Stimulated activated CD8-positive, alpha-beta memory T cell treated with anti-CD3 and anti-CD28 coated beads, Interleukin-7, amount 100 ng/mL, for 48 hours (primary cell): Measurements from ENCODE around the gene FOXD3.
A peak's percentile ranks its signal among the peaks of the same experiment; 100 is the strongest.

Experiments used
- DNase-seq, 2 donors: peaks; one replicate each; pipeline ENCODE4 v3.0.0-alpha.2; 2020; ENCODE audit warnings: low read depth in 1 of 2; ENCODE audit errors: extremely low read depth in 1 of 2

The FOXD3 gene

DNA sequence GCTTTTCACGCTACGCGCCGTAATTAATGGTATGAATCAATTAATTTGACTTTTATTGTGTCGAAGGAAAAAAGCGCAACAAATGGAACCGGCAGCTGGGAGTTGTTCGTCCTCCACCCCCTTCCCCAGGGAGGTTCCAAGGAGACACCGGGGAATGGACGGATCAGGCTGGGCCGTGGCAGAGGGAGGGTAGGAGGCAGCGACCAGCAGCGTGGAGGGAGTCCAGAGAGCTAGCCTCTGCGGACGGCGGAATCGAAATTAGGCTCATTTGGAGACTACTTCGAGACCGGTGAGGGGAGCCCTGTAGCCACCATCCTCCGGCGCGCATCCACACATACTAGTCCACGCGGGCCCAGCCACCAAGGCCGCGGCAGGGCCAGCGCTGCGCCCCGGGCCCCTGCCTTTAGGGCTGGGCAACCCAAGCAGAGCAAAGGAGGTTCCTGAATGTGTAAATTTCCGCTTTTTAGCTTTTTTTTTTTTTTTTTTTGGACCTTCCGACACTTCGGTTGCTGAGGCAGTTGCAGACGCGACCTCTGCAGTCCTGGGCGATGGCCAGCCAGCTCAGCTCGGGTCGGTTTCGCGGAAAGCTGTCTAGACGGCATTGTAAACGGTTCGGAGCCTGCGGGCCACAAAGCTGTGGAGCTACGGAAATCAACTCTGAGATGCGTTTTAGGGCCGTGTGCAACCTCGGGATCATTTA is 2.2 kb upstream of the FOXD3 start:
- DNase-seq = no peak

GRCh38 chr1:63321066-63321784 is 1.1 kb upstream of the FOXD3 start:
- DNase-seq = no peak

GRCh38 chr1:63321785-63322113 is 618 bp upstream of the FOXD3 start:
- DNase-seq = no peak

DNA sequence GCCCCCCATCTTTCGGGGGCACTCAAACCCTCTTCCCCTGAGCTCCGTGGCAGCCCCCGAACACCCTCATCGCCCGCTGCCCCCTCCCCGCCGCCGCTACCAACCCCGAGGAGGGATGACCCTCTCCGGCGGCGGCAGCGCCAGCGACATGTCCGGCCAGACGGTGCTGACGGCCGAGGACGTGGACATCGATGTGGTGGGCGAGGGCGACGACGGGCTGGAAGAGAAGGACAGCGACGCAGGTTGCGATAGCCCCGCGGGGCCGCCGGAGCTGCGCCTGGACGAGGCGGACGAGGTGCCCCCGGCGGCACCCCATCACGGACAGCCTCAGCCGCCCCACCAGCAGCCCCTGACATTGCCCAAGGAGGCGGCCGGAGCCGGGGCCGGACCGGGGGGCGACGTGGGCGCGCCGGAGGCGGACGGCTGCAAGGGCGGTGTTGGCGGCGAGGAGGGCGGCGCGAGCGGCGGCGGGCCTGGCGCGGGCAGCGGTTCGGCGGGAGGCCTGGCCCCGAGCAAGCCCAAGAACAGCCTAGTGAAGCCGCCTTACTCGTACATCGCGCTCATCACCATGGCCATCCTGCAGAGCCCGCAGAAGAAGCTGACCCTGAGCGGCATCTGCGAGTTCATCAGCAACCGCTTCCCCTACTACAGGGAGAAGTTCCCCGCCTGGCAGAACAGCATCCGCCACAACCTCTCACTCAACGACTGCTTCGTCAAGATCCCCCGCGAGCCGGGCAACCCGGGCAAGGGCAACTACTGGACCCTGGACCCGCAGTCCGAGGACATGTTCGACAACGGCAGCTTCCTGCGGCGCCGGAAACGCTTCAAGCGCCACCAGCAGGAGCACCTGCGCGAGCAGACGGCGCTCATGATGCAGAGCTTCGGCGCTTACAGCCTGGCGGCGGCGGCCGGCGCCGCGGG is 837 bp downstream of the FOXD3 start:
- no peak for DNase-seq

DNA sequence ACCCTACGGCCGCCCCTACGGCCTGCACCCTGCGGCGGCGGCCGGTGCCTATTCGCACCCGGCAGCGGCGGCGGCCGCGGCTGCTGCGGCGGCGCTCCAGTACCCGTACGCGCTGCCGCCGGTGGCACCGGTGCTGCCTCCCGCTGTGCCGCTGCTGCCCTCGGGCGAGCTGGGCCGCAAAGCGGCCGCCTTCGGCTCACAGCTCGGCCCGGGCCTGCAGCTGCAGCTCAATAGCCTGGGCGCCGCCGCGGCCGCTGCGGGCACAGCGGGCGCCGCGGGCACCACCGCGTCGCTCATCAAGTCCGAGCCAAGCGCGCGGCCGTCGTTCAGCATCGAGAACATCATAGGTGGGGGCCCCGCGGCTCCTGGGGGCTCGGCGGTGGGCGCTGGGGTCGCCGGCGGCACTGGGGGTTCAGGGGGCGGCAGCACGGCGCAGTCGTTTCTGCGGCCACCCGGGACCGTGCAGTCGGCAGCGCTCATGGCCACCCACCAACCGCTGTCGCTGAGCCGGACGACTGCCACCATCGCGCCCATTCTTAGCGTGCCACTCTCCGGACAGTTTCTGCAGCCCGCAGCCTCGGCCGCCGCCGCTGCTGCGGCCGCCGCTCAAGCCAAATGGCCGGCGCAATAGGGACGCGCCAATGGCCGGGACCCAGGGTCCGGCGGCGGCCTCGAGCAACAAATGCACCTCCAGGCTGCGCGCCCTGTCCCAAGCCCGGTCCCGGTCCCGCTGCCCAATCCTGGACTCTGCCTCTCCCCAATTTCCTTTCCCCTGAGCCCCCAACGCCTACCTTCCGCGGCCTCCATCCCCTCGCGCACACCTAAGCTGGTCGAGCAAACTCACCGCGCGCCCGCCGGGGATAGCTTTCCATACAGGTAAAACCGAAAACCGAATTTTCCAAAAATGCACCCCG is 1.8 kb downstream of the FOXD3 start:
- DNase-seq = no peak

GRCh38 chr1:63324779-63325119 is 2.4 kb downstream of the FOXD3 start:
- DNase-seq = no peak

- DNase-seq = no peak
These were observed 3.1 kb downstream of the FOXD3 start for GRCh38 chr1:63325279-63325985.

GRCh38 chr1:63326106-63326472 is 3.7 kb downstream of the FOXD3 start:
- DNase-seq = no peak

DNA sequence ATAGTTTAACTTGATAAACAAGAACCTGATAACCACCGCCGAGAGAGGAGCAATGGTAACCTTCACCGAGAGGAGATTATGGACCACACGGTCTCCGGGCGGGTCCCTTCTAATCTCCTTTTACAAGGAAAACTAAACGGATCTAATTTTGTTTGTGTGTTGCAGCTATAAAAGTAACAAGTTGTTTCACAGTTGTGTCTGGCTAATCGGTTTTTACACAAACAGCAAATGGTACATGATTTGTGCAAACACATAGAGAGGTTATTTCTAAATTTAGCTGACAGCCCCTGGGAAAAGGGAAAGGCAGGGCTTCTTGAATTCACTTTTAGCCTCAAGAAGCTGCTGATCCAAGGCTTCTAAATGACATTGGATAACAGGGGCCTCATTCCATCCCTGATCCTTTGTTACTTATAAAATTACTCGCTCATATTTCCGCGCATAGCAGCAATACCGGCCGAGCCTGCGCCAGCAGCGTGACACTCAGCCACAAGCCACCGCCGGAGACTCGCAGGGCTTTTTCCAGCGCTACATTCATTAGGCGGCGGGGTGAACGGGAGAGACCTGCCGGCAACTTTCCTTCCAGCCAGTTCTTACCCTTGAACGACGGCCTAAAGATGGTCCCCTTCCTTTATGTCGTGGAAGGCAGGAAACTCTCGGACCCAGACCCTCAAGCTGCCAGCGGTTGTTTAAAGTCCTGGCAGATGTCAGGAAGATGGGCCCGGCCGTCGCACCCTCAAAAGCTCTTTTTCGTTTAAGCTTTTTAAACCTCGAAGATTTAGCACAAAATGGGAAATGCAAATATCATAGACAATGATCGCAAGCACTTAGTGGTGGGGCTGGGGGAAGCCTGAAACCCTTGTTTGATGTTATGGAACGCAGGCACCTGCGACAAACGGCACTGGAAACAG is 4.4 kb downstream of the FOXD3 start:
- DNase-seq = no peak

- DNase-seq = peak; percentile 25 to 28
These were observed 5.2 kb downstream of the FOXD3 start for GRCh38 chr1:63327417-63328054.

GRCh38 chr1:63328122-63328521 is 5.8 kb downstream of the FOXD3 start:
- DNase-seq = no peak

DNA sequence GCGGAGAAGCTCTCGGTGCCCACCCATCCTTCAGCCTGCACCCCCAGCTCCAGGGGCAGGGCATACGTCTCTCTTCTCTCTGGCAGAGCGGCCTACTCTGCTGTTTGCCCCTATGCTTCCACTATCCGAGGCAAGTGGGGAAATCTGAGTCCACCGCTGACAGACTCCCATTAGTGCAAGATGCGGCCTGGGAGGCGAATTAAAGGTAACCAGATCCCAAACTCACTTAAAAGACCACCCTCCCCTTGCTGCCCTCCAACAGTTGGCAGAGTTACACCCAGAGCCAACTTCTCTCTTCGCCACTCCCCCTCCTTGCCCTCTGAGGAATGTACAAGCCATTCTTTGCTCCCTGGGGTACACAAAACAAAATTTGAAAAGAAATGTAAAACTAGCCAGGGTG is 6.4 kb downstream of the FOXD3 start:
- DNase-seq = no peak

DNA sequence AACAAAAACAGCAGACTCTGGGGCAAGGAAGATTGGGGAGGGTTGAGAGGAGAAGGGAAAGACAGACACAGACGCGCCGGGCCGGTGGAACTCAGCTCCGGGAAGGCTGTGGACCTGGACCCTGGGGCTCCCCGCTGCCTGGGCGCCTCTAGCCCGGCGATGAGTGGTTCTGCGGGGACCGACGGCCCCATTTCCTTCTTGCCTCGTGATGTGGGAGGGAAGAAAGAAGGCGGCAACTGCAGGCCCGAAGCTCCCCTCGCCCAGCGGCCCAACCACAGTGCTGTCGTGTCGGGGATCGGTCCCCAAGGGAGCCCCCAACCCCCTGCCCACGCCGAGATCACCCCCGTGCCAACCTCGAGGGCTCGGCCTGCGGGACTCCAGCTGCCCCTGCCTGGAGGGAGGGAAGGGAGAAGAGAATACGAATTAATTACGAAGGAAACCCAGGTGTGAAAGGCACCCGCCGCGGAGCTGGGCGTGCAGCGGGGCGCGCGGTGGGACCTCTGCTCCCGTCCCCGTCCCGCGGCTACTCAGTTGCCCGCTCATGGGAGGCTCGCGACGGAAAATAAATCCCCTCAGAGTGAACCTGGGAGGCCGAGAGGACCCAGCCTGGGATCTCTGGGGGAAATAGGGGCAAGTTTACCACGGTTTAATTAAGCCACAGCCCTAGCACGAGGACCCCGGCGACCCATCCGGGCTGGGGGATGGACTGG is 7.4 kb downstream of the FOXD3 start:
- no peak for DNase-seq

DNA sequence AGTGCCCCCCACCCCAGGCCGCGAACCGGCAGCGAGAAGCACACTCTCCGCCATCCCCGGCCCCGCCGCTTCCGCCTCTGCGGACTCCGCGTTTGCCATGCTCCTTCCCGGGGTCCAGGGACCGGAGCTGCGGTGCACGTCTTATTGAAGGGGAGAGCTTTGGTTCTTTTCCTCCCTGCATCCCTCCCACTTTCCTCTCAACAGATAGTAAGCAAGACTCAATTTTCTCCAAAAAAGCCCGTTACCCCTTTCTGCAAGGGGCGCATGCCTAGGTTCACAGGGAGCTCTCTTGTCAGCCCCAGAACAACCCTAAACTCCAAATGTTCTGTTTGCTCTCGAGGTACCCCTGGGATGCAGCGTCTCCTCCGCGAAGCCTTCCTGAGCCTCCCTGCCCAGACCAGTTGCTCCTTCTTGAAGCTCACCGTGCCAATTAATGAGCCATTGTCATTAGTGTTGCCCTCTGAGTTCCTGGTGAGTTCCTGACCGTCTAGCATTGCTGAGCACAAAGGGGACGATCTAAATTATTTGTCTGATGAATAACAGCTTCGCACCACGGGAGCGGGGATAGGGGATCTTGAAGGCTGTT is 8.1 kb downstream of the FOXD3 start:
- DNase-seq = no peak

GRCh38 chr1:63342402-63342801 is 20.0 kb downstream of the FOXD3 start:
- DNase-seq = no peak

DNA sequence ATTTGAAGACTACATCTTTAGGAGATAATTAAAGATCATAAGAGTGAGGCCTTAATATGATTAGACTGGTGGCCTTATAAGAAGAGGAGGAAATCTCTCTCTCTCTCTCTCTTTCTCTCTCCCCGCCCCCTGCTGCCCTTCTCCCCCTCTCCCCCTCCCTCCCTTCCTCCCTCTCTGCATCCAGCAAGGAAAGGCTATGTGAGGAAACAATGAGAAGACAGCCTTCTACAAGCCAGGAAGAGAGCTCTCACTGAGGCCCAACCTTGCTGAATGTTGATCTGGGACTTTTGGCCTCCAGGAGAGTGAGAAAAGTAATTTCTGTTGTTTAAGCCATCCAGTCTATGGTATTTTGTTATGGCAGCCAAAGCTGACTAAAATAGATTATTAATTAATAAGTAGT is 21.6 kb downstream of the FOXD3 start:
- DNase-seq = no peak

GRCh38 chr1:63350320-63350719 is 28.0 kb downstream of the FOXD3 start:
- DNase-seq = no peak

DNA sequence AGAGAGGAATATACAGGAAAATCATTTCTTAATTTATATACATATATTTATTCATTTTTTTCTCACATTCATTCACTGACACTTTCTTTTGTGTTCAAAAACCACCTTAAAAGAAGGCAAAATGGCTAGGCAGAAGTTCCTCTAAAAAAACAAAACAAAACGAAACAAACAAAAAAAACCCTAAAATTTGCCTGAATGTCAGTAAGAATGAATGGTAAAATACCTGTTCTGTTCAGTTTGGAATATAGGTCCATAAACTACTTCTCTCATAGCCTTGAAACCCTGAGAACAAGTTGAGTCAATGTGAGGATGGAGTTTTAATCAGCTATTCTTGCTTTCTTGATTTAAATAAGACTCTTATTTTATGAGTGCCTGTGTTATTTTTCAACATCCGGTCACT is 30.4 kb downstream of the FOXD3 start:
- DNase-seq = no peak
